Activated CD4-positive, CD25-positive, alpha-beta regulatory T cell (primary cell): ENCODE results near the gene NFKB1.
"Not testable (repeated sequence)": the region's sequence is repeated elsewhere in the genome, so short reads cannot be mapped to it uniquely, and the experiment has no call there.

ENCODE experiments used
- DNase-seq, 4 experiments: peaks; one replicate each; lab custom pipeline; 2025; lab: John Stamatoyannopoulos, UW

NFKB1 gene

GRCh38 chr4:102500696-102501446 lies at the start of gene NFKB1:
Gene NFKB1 (plus strand): TSS chr4:102501359. CDS start chr4:102525519, 24,160 bp downstream.
- DNase-seq, result peak; percentile 39 to 59 (median 50)

- DNase-seq, result no peak
Measured at GRCh38 chr4:102452854-102453253, 48.3 kb upstream of the NFKB1 start.

GRCh38 chr4:102453827-102454226 lies 47.3 kb upstream of the NFKB1 start:
- DNase-seq, result no peak

GRCh38 chr4:102454268-102454667 lies 46.9 kb upstream of the NFKB1 start:
- no peak for DNase-seq

- DNase-seq, result no peak
Measured at GRCh38 chr4:102454981-102455685, 46.0 kb upstream of the NFKB1 start.

GRCh38 chr4:102455750-102456149 lies 45.4 kb upstream of the NFKB1 start:
- no peak for DNase-seq

- DNase-seq, result no peak
Measured at GRCh38 chr4:102466298-102466697, 34.9 kb upstream of the NFKB1 start.

GRCh38 chr4:102469806-102470205 lies 31.4 kb upstream of the NFKB1 start:
- DNase-seq, result no peak

- DNase-seq, result no peak
Measured at GRCh38 chr4:102472441-102473013, 28.6 kb upstream of the NFKB1 start.

- DNase-seq, result no peak
Measured at GRCh38 chr4:102473476-102473875, 27.7 kb upstream of the NFKB1 start.

- DNase-seq, result no peak
Measured at GRCh38 chr4:102474736-102475504, 26.2 kb upstream of the NFKB1 start.

- no peak for DNase-seq
Measured at GRCh38 chr4:102477657-102478056, 23.5 kb upstream of the NFKB1 start.

GRCh38 chr4:102478186-102478585 lies 23.0 kb upstream of the NFKB1 start:
- DNase-seq, result no peak

GRCh38 chr4:102479832-102480231 lies 21.3 kb upstream of the NFKB1 start:
- DNase-seq, result not testable (repeated sequence)

- DNase-seq, result no peak
Measured at GRCh38 chr4:102483120-102483519, 18.0 kb upstream of the NFKB1 start.

- not testable (repeated sequence) for DNase-seq
Measured at GRCh38 chr4:102483990-102484692, 17.0 kb upstream of the NFKB1 start.

- DNase-seq, result no peak
Measured at GRCh38 chr4:102492531-102493241, 8.5 kb upstream of the NFKB1 start.

GRCh38 chr4:102493257-102493656 lies 7.9 kb upstream of the NFKB1 start:
- no peak for DNase-seq

GRCh38 chr4:102493794-102494193 lies 7.4 kb upstream of the NFKB1 start:
- no peak for DNase-seq

GRCh38 chr4:102494603-102495002 lies 6.6 kb upstream of the NFKB1 start:
- DNase-seq, result no peak

GRCh38 chr4:102497986-102498385 lies 3.2 kb upstream of the NFKB1 start:
- DNase-seq, result no peak
